A673 (cell line): ENCODE measurements around the gene IFNL2. TPM values are rescaled to one million over a fixed set of nuclear protein-coding genes. Genes with fewer than 3 reads are reported as not detected.

Source experiments
- BruUV-seq: library from RNA; stranded (reverse); fragments of 400-500 nt; replicated peaks from 2 replicates; lab custom pipeline; 2021; lab: Mats Ljungman, UMichigan
- CTCF ChIA-PET: fragments of 300-600 bp; sonication (Branson Sonifier 250); formaldehyde crosslinking; loops from one replicate; lab custom pipeline; 2022; ENCODE audit warnings: antibody characterized with exemption; lab: Charles Lee
- POLR2A ChIA-PET: fragments of 300-600 bp; sonication (Branson Sonifier 250); formaldehyde crosslinking; loops from one replicate; lab custom pipeline; 2022; ENCODE audit warnings: antibody characterized with exemption; ENCODE audit not compliant: low non-redundant PET; lab: Charles Lee
- DNase-seq: peaks from one replicate; pipeline ENCODE4 v3.0.0-alpha.2; 2015; ENCODE audit warnings: low spot score
- H3K27ac ChIP-seq: fragments of 200-600 bp; sonication (generic); 2 replicates; pipeline ENCODE4 v1.5.1; 2016; ENCODE audit warnings: mixed run types, low read depth, mild to moderate bottlenecking, mixed read lengths, antibody characterized with exemption, low read length; ENCODE audit not compliant: poor library complexity, severe bottlenecking
- H3K27me3 ChIP-seq: fragments of 200-600 bp; sonication (generic); replicated peaks from 2 replicates; pipeline ENCODE4 v1.6.1; 2017; ENCODE audit warnings: mixed run types, low read depth, mild to moderate bottlenecking, mixed read lengths, antibody characterized with exemption, low read length; ENCODE audit not compliant: insufficient read depth, poor library complexity
- H3K36me3 ChIP-seq: fragments of 200-600 bp; sonication (generic); 2 replicates; pipeline ENCODE4 v1.6.1; 2016; ENCODE audit warnings: mixed run types, mild to moderate bottlenecking, mixed read lengths, antibody characterized with exemption, low read length; ENCODE audit not compliant: insufficient read depth, poor library complexity, severe bottlenecking
- H3K4me1 ChIP-seq: fragments of 200-600 bp; sonication (generic); 2 replicates; pipeline ENCODE4 v1.6.1; 2017; ENCODE audit warnings: mixed run types, mild to moderate bottlenecking, mixed read lengths, antibody characterized with exemption, low read length; ENCODE audit not compliant: insufficient read depth, poor library complexity, severe bottlenecking
- H3K4me3 ChIP-seq: fragments of 200-600 bp; sonication (generic); 2 replicates; pipeline ENCODE4 v1.5.1; 2016; ENCODE audit warnings: low read depth, mixed run types, mild to moderate bottlenecking, mixed read lengths, low read length; ENCODE audit not compliant: poor library complexity, severe bottlenecking
- H3K9me3 ChIP-seq: fragments of 200-600 bp; sonication (generic); 2 replicates; pipeline ENCODE4 v1.6.1; 2016; ENCODE audit warnings: mixed run types, low read depth, mild to moderate bottlenecking, mixed read lengths, antibody characterized with exemption, low read length; ENCODE audit not compliant: poor library complexity, severe bottlenecking
- CTCF ChIP-seq: fragments of 300-800, 200-600 bp; sonication (generic); conservative IDR thresholded peaks from 2 replicates; pipeline ENCODE4 v1.5.1; 2017; ENCODE audit warnings: low read depth, mild to moderate bottlenecking, antibody characterized with exemption, low read length, moderate library complexity, mixed read lengths
- EZH2 ChIP-seq: fragments of 200-600 bp; sonication (generic); IDR thresholded peaks from 2 replicates; pipeline ENCODE4 v1.6.1; 2017; ENCODE audit warnings: borderline replicate concordance, low read depth, mild to moderate bottlenecking, mixed read lengths, antibody characterized with exemption, low read length; ENCODE audit not compliant: poor library complexity, severe bottlenecking
- intact Hi-C: fragments of 100-400 bp; cut with micrococcal nuclease; formaldehyde crosslinking; loops from one replicate; pipeline ENCODE4 v1.10.0; 2022; ENCODE audit not compliant: unreplicated experiment
- total RNA-seq: library from RNA; stranded (reverse); gene quantifications from 2 replicates; pipeline ENCODE4 v1.2.3, GENCODE V29; 2021

The IFNL2 gene
- total RNA-seq, 1 experiment from 2014 or later, result not detected

GRCh38 chr19:39237200-39238184 is 30.7 kb upstream of the IFNL2 start:
- Histone ChIP-seq H3K9me3 (no peaks in the 10 kb centered on the region), H3K36me3 (no peaks in the 10 kb centered on the region), H3K4me1 (no peaks in the 10 kb centered on the region), H3K27ac (no peak overlapping the region), H3K27me3 (no peaks in the 10 kb centered on the region), H3K4me3 (no peak overlapping the region)
- DNase-seq, result no peak
- CTCF ChIA-PET, result no interaction called here
- BruUV-seq, result no TSS peak
- intact Hi-C loops, result no loop called here
- POLR2A ChIA-PET, result no interaction called here
- TF ChIP-seq EZH2, result no peak
- TF ChIP-seq CTCF, result no peak

DNA sequence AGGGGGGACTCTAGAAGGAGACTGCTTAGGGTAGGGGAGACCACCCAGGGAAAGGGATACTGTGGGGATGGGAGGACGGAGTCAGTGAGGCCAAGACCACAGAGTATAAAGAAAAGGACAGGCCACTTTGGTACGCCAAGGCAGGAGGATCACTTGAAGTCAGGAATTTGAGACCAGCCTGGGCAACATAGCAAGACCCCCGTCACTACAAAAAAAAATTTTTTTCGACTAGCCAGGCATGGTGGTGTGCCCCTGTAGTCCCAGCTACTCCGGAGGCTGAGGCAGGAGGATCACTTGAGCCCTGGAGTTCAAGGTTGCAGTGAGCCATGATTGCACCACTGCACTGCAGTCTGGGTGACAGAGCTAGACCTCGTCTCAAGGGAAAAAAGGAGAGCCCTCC is 30.0 kb upstream of the IFNL2 start:
- Histone ChIP-seq H3K4me3 (no peak overlapping the region), H3K27me3 (no peaks in the 10 kb centered on the region), H3K36me3 (no peaks in the 10 kb centered on the region), H3K27ac (no peak overlapping the region), H3K4me1 (no peaks in the 10 kb centered on the region), H3K9me3 (no peaks in the 10 kb centered on the region)
- no peak for TF ChIP-seq EZH2
- TF ChIP-seq CTCF, result no peak
- POLR2A ChIA-PET, result no interaction called here
- no TSS peak for BruUV-seq
- DNase-seq, result no peak
- intact Hi-C loops, result no loop called here
- CTCF ChIA-PET, result interaction anchor here (0.6 kb wide), 1 partner anchor 24 kb away, joined by 5 read pairs; no protein-coding TSS in a partner anchor

GRCh38 chr19:39238944-39239343 is 29.3 kb upstream of the IFNL2 start:
- intact Hi-C loops, result no loop called here
- no peak overlapping the region for H3K27ac ChIP-seq
- no peak for TF ChIP-seq EZH2
- no peak for TF ChIP-seq CTCF
- ChIA-PET CTCF (no interaction called here), POLR2A (no interaction called here)
- DNase-seq, result no peak
- no peaks in the 10 kb centered on the region for H3K36me3 ChIP-seq
- H3K4me1 ChIP-seq, result no peaks in the 10 kb centered on the region
- H3K9me3 ChIP-seq, result no peaks in the 10 kb centered on the region
- H3K4me3 ChIP-seq, result no peak overlapping the region
- no peaks in the 10 kb centered on the region for H3K27me3 ChIP-seq
- no TSS peak for BruUV-seq
